Aorta (tissue), 5 donors: ENCODE results near the gene PDGFD. TPM values are rescaled to one million over a fixed set of nuclear protein-coding genes. Genes with fewer than 3 reads are reported as not detected.

Experiments
- ATAC-seq: fragments of 200-7000 bp; cut with Tn5 transposase; one replicate; pipeline ENCODE4 v1.9.1; 2022; ENCODE audit warnings: moderate library complexity; ENCODE audit not compliant: low FRiP score
- DNase-seq, 2 donors: peaks; one replicate each; pipeline ENCODE4 v3.0.0-alpha.2; 2020
- H3K27ac ChIP-seq, 2 donors: one replicate each; pipeline ENCODE4 v1.5.1; 2013; ENCODE audit warnings: low read length in 2 of 2, mild to moderate bottlenecking in 2 of 2, moderate library complexity in 2 of 2, control low read depth in 1 of 2, inconsistent platforms in 1 of 2, low read depth in 1 of 2
- H3K27me3 ChIP-seq, 2 donors: one replicate each; pipeline ENCODE4 v1.6.1; 2013; ENCODE audit warnings: control low read depth in 1 of 2, low read length in 1 of 2, mild to moderate bottlenecking in 1 of 2, moderate library complexity in 1 of 2; ENCODE audit not compliant: insufficient read depth in 2 of 2, control insufficient read depth in 1 of 2
- H3K36me3 ChIP-seq, 2 donors: one replicate each; pipeline ENCODE4 v1.6.1; 2013; ENCODE audit warnings: control low read depth in 1 of 2, low read length in 1 of 2, mild to moderate bottlenecking in 1 of 2; ENCODE audit not compliant: insufficient read depth in 2 of 2, control insufficient read depth in 1 of 2
- H3K4me1 ChIP-seq, 2 donors: one replicate each; pipeline ENCODE4 v1.6.1; 2013; ENCODE audit warnings: low read length in 2 of 2, control low read depth in 1 of 2, mild to moderate bottlenecking in 1 of 2, moderate library complexity in 1 of 2; ENCODE audit not compliant: insufficient read depth in 2 of 2, control insufficient read depth in 1 of 2
- H3K4me3 ChIP-seq, 2 donors: one replicate each; pipeline ENCODE4 v1.5.1; 2013; ENCODE audit warnings: low read length in 2 of 2, control low read depth in 1 of 2, mild to moderate bottlenecking in 1 of 2
- H3K9me3 ChIP-seq: one replicate; pipeline ENCODE4 v1.6.1; 2013; ENCODE audit warnings: mild to moderate bottlenecking, low read length; ENCODE audit not compliant: control insufficient read depth
- WGBS, 2 donors: extraction: QIAGEN DNeasy Blood & Tissue Kit; methylation state at CpG; one replicate each; pipeline ENCODE4 v1.1.7; 2013; 5-methylcytosine and 5-hydroxymethylcytosine counted together
- intact Hi-C, 2 donors: fragments of 100-400 bp; cut with DNase I; formaldehyde crosslinking; loops; one replicate each; pipeline versions ENCODE4 v1.14.2 to v1.15.0; 2022
- polyA plus RNA-seq, 2 donors: library from polyadenylated mRNA; stranded (reverse); fragments of 200-250 nt; gene quantifications; one replicate each; pipeline ENCODE4 v1.2.3, GENCODE V29; 2013
- total RNA-seq, 2 donors: library from RNA; stranded (reverse); fragmentation: NEBNext Ultra II Directional; extraction: Animal tissue kit (Norgen Biotek cat#: 25700); gene quantifications; one replicate each; pipeline ENCODE4 v1.2.1, GENCODE V29; 2021
- donor health status: healthy with polysubstance abuse.
- donor health status: Bipolar disorder and iron deficiency.
- donor health status: DM: no; HTN: no; CAD: no.
- donor health status: DM: no; HTN: no; CAD: no.
- donor health status: DM: yes; HTN: yes; CAD: no.

PDGFD gene
- total and polyA plus RNA-seq, 4 donors: 47.7 to 115 (median 66.5) TPM

- H3K27ac ChIP-seq: no peak overlapping the region
- WGBS, 2 donors: 97 to 100% methylated on average over 2 of the region's 2 CpGs
- H3K4me3 ChIP-seq: no peak overlapping the region
- no peaks in the 10 kb centered on the region for H3K4me1 ChIP-seq
- ATAC-seq (no peak), DNase-seq (no peak)
- intact Hi-C loops: no loop called here
- no peaks in the 10 kb centered on the region for H3K9me3 ChIP-seq
- H3K27me3 ChIP-seq: no peaks in the 10 kb centered on the region
- no peaks in the 10 kb centered on the region for H3K36me3 ChIP-seq
Observed at GRCh38 chr11:103935219-103935618, 228.7 kb downstream of the PDGFD start.

GRCh38 chr11:103929170-103929903 lies 234.6 kb downstream of the PDGFD start:
- Histone ChIP-seq H3K4me1 (no peaks in the 10 kb centered on the region), H3K4me3 (no peak overlapping the region), H3K27ac (peak overlapping the region in 1 of 2 donors; percentile 11), H3K27me3 (no peaks in the 10 kb centered on the region), H3K36me3 (no peaks in the 10 kb centered on the region), H3K9me3 (no peaks in the 10 kb centered on the region)
- peak; percentile 35 for ATAC-seq
- WGBS, 2 donors: 85 to 91% methylated on average over 3 of the region's 3 CpGs
- DNase-seq: no peak
- intact Hi-C loops: no loop called here

- no peaks in the 10 kb centered on the region for H3K27me3 ChIP-seq
- peaks cover 0 to 2% of the 10 kb centered on the region in 2 donors for H3K4me1 ChIP-seq
- peak; percentile 17 for ATAC-seq
- no peaks in the 10 kb centered on the region for H3K9me3 ChIP-seq
- 86 to 89% methylated on average over 5 of the region's 5 CpGs for WGBS, 2 donors
- no peak for DNase-seq
- no peak overlapping the region for H3K27ac ChIP-seq
- no peaks in the 10 kb centered on the region for H3K36me3 ChIP-seq
- H3K4me3 ChIP-seq: no peak overlapping the region
- intact Hi-C loops: no loop called here
Observed at GRCh38 chr11:103928802-103929161, 235.2 kb downstream of the PDGFD start.

- no peak overlapping the region for H3K27ac ChIP-seq
- no peak for ATAC-seq
- no peaks in the 10 kb centered on the region for H3K36me3 ChIP-seq
- peaks cover 0 to 5% of the 10 kb centered on the region in 2 donors for H3K4me1 ChIP-seq
- intact Hi-C loops: no loop called here
- no peaks in the 10 kb centered on the region for H3K27me3 ChIP-seq
- no peak for DNase-seq
- WGBS, 2 donors: 96 to 97% methylated on average over 5 of the region's 5 CpGs
- H3K9me3 ChIP-seq: no peaks in the 10 kb centered on the region
- H3K4me3 ChIP-seq: no peak overlapping the region
Observed at GRCh38 chr11:103928040-103928801, 235.7 kb downstream of the PDGFD start.

GRCh38 chr11:103927535-103927934 lies 236.4 kb downstream of the PDGFD start:
- Histone ChIP-seq H3K9me3 (no peaks in the 10 kb centered on the region), H3K27me3 (no peaks in the 10 kb centered on the region), H3K4me1 (peaks cover 0 to 5% of the 10 kb centered on the region in 2 donors), H3K27ac (no peak overlapping the region), H3K36me3 (no peaks in the 10 kb centered on the region), H3K4me3 (no peak overlapping the region)
- ATAC-seq: no peak
- 55 to 68% methylated on average over 2 of the region's 2 CpGs for WGBS, 2 donors
- intact Hi-C loops: no loop called here
- DNase-seq: no peak

GRCh38 chr11:103926990-103927389 lies 237.0 kb downstream of the PDGFD start:
- no peaks in the 10 kb centered on the region for H3K36me3 ChIP-seq
- peaks cover 0 to 5% of the 10 kb centered on the region in 2 donors for H3K4me1 ChIP-seq
- H3K4me3 ChIP-seq: no peak overlapping the region
- intact Hi-C loops: no loop called here
- H3K9me3 ChIP-seq: no peaks in the 10 kb centered on the region
- ATAC-seq (no peak), DNase-seq (no peak)
- no peak overlapping the region for H3K27ac ChIP-seq
- 97 to 99% methylated on average over 5 of the region's 5 CpGs for WGBS, 2 donors
- no peaks in the 10 kb centered on the region for H3K27me3 ChIP-seq

GRCh38 chr11:103924166-103925013 lies 239.6 kb downstream of the PDGFD start:
- DNase-seq (no peak), ATAC-seq (no peak)
- Histone ChIP-seq H3K27me3 (no peaks in the 10 kb centered on the region), H3K36me3 (no peaks in the 10 kb centered on the region), H3K4me1 (peaks cover 0 to 5% of the 10 kb centered on the region in 2 donors), H3K27ac (no peak overlapping the region), H3K4me3 (no peak overlapping the region), H3K9me3 (no peaks in the 10 kb centered on the region)
- intact Hi-C loops: no loop called here
- 86% methylated on average over 5 of the region's 5 CpGs for WGBS, 2 donors

- Histone ChIP-seq H3K4me3 (no peak overlapping the region), H3K36me3 (no peaks in the 10 kb centered on the region), H3K4me1 (peaks cover 0 to 5% of the 10 kb centered on the region in 2 donors), H3K27me3 (no peaks in the 10 kb centered on the region), H3K9me3 (no peaks in the 10 kb centered on the region), H3K27ac (no peak overlapping the region)
- DNase-seq (no peak), ATAC-seq (no peak)
- intact Hi-C loops: no loop called here
Observed at GRCh38 chr11:103923451-103923931, 240.5 kb downstream of the PDGFD start.
